HEK293T (cell line): ENCODE results near the gene TLX1.

Source experiments
- ARNT ChIP-seq: fragments of 450-650 bp; IDR thresholded peaks from 2 replicates; pipeline ENCODE4 v1.6.1; 2017; ENCODE audit warnings: mild to moderate bottlenecking
- FOXK2 ChIP-seq: fragments of 450-650 bp; IDR thresholded peaks from 2 replicates; pipeline ENCODE4 v1.6.1; 2016; ENCODE audit warnings: mild to moderate bottlenecking
- NFRKB ChIP-seq: fragments of 450-650 bp; IDR thresholded peaks from 2 replicates; pipeline ENCODE4 v1.6.1; 2016; ENCODE audit warnings: mild to moderate bottlenecking, moderate library complexity
- SP1 ChIP-seq: fragments of 450-650 bp; IDR thresholded peaks from 2 replicates; pipeline ENCODE4 v1.6.1; 2017
- TARDBP ChIP-seq: fragments of 450-650 bp; IDR thresholded peaks from 2 replicates; pipeline ENCODE4 v1.6.1; 2016
- ZNF384 ChIP-seq: fragments of 450-650 bp; IDR thresholded peaks from 2 replicates; pipeline ENCODE4 v1.6.1; 2016

- TF ChIP-seq ZNF384 (no peak), SP1 (no peak), FOXK2 (no peak), NFRKB (no peak), ARNT (no peak), TARDBP (no peak)
Measured at GRCh38 chr10:101151395-101151794, 20.3 kb downstream of the TLX1 start.
